Activated T-cell treated with anti-CD3 and anti-CD28 coated beads, Interleukin-2, amount 50 U/mL, for 72 hours (primary cell): Measurements from ENCODE around the gene TP53RK. TPM values are rescaled to one million over a fixed set of nuclear protein-coding genes. Genes with fewer than 3 reads are reported as not detected.

Experiments used
- ATAC-seq, 2 donors: fragments of 150-1000 bp; cut with Tn5 transposase; replicated peaks in 1 of 2; 2 replicates each; pipeline ENCODE4 v1.10.0; 2021; ENCODE audit warnings: moderate library complexity in 2 of 2, mild to moderate bottlenecking in 1 of 2
- DNase-seq, 2 donors: peaks; one replicate each; pipeline ENCODE4 v3.0.0; 2021 to 2022; ENCODE audit warnings: mixed read lengths in 1 of 2
- H3K27ac Mint-ChIP-seq: one replicate; pipeline ENCODE4 v1.8.0; 2022; ENCODE audit warnings: mild to moderate bottlenecking, moderate library complexity, mixed read lengths
- H3K27me3 Mint-ChIP-seq: one replicate; pipeline ENCODE4 v1.8.0; 2022; ENCODE audit warnings: low read depth, mixed read lengths
- H3K36me3 Mint-ChIP-seq, 2 donors: one replicate each; pipeline ENCODE4 v1.8.0; 2022; ENCODE audit warnings: mixed read lengths in 2 of 2, mild to moderate bottlenecking in 1 of 2; ENCODE audit not compliant: insufficient read depth in 2 of 2
- H3K4me1 Mint-ChIP-seq: one replicate; pipeline ENCODE4 v1.8.0; 2022; ENCODE audit warnings: low read depth, mixed read lengths
- H3K4me3 Mint-ChIP-seq, 2 donors: one replicate each; pipeline ENCODE4 v1.8.0; 2022; ENCODE audit warnings: mild to moderate bottlenecking in 2 of 2, mixed read lengths in 2 of 2, moderate library complexity in 2 of 2
- H3K9me3 Mint-ChIP-seq, 2 donors: one replicate each; pipeline ENCODE4 v1.8.0; 2022; ENCODE audit warnings: mixed read lengths in 2 of 2
- total RNA-seq, 2 donors: library from RNA; stranded (reverse); gene quantifications; one replicate each; pipeline ENCODE4 v1.2.3, GENCODE V29; 2022

The TP53RK gene
- total RNA-seq, 2 donors from 2014 or later = 15.6 to 16.7 TPM

- no peak overlapping the region for H3K27ac Mint-ChIP-seq
- no peaks in the 10 kb centered on the region for H3K27me3 Mint-ChIP-seq
Observed at GRCh38 chr20:46642969-46643343, 46.3 kb downstream of the TP53RK start.

GRCh38 chr20:46642265-46642968 lies 46.8 kb downstream of the TP53RK start:
- no peak for ATAC-seq
- H3K27me3 Mint-ChIP-seq = no peaks in the 10 kb centered on the region
- H3K9me3 Mint-ChIP-seq = no peaks in the 10 kb centered on the region
- H3K4me1 Mint-ChIP-seq = no peaks in the 10 kb centered on the region
- DNase-seq = no peak
- H3K4me3 Mint-ChIP-seq = no peak overlapping the region
- H3K36me3 Mint-ChIP-seq = no peaks in the 10 kb centered on the region
- H3K27ac Mint-ChIP-seq = no peak overlapping the region

More at GRCh38 chr20:46642969-46643343, 46.3 kb downstream of the TP53RK start:
- no peak overlapping the region for H3K4me3 Mint-ChIP-seq
- H3K4me1 Mint-ChIP-seq = no peaks in the 10 kb centered on the region
- no peaks in the 10 kb centered on the region for H3K36me3 Mint-ChIP-seq
- DNase-seq (no peak), ATAC-seq (no peak)
- no peaks in the 10 kb centered on the region for H3K9me3 Mint-ChIP-seq

- ATAC-seq (no peak), DNase-seq (no peak)
- no peaks in the 10 kb centered on the region for H3K36me3 Mint-ChIP-seq
- no peak overlapping the region for H3K4me3 Mint-ChIP-seq
- no peaks in the 10 kb centered on the region for H3K9me3 Mint-ChIP-seq
- H3K27ac Mint-ChIP-seq = no peak overlapping the region
- no peaks in the 10 kb centered on the region for H3K4me1 Mint-ChIP-seq
- H3K27me3 Mint-ChIP-seq = no peaks in the 10 kb centered on the region
Observed at GRCh38 chr20:46641424-46641823, 47.8 kb downstream of the TP53RK start.

- no peaks in the 10 kb centered on the region for H3K27me3 Mint-ChIP-seq
- H3K27ac Mint-ChIP-seq = no peak overlapping the region
- no peak overlapping the region for H3K4me3 Mint-ChIP-seq
- H3K9me3 Mint-ChIP-seq = no peaks in the 10 kb centered on the region
- no peaks in the 10 kb centered on the region for H3K36me3 Mint-ChIP-seq
- no peak for ATAC-seq
- no peaks in the 10 kb centered on the region for H3K4me1 Mint-ChIP-seq
- DNase-seq = no peak
Observed at GRCh38 chr20:46640536-46641311, 48.5 kb downstream of the TP53RK start.

- no peak for DNase-seq
- ATAC-seq = no peak
- Mint-ChIP-seq H3K27me3 (no peaks in the 10 kb centered on the region), H3K27ac (no peak overlapping the region), H3K4me3 (no peak overlapping the region), H3K36me3 (no peaks in the 10 kb centered on the region), H3K4me1 (no peaks in the 10 kb centered on the region), H3K9me3 (no peaks in the 10 kb centered on the region)
Observed at GRCh38 chr20:46640044-46640443, 49.2 kb downstream of the TP53RK start.

GRCh38 chr20:46639587-46639986 lies 49.7 kb downstream of the TP53RK start:
- H3K27me3 Mint-ChIP-seq = no peaks in the 10 kb centered on the region
- no peak for ATAC-seq
- no peak overlapping the region for H3K4me3 Mint-ChIP-seq
- DNase-seq = no peak
- H3K9me3 Mint-ChIP-seq = no peaks in the 10 kb centered on the region
- H3K4me1 Mint-ChIP-seq = no peaks in the 10 kb centered on the region
- H3K36me3 Mint-ChIP-seq = no peaks in the 10 kb centered on the region
- no peak overlapping the region for H3K27ac Mint-ChIP-seq

GRCh38 chr20:46638898-46639274 lies 50.4 kb downstream of the TP53RK start:
- H3K27me3 Mint-ChIP-seq = no peaks in the 10 kb centered on the region
- H3K4me3 Mint-ChIP-seq = no peak overlapping the region
- H3K36me3 Mint-ChIP-seq = no peaks in the 10 kb centered on the region
- DNase-seq (no peak), ATAC-seq (no peak)
- no peaks in the 10 kb centered on the region for H3K9me3 Mint-ChIP-seq
- H3K27ac Mint-ChIP-seq = no peak overlapping the region
- H3K4me1 Mint-ChIP-seq = no peaks in the 10 kb centered on the region

GRCh38 chr20:46638134-46638897 lies 50.9 kb downstream of the TP53RK start:
- DNase-seq (no peak), ATAC-seq (no peak)
- Mint-ChIP-seq H3K36me3 (no peaks in the 10 kb centered on the region), H3K27me3 (no peaks in the 10 kb centered on the region), H3K4me1 (no peaks in the 10 kb centered on the region), H3K9me3 (no peaks in the 10 kb centered on the region), H3K4me3 (no peak overlapping the region), H3K27ac (no peak overlapping the region)

GRCh38 chr20:46637427-46638133 lies 51.7 kb downstream of the TP53RK start:
- ATAC-seq (no peak), DNase-seq (no peak)
- Mint-ChIP-seq H3K36me3 (no peaks in the 10 kb centered on the region), H3K4me1 (no peaks in the 10 kb centered on the region), H3K27me3 (no peaks in the 10 kb centered on the region), H3K9me3 (no peaks in the 10 kb centered on the region), H3K27ac (no peak overlapping the region), H3K4me3 (no peak overlapping the region)

- Mint-ChIP-seq H3K27ac (no peak overlapping the region), H3K4me3 (no peak overlapping the region), H3K36me3 (no peaks in the 10 kb centered on the region), H3K4me1 (no peaks in the 10 kb centered on the region), H3K27me3 (no peaks in the 10 kb centered on the region), H3K9me3 (no peaks in the 10 kb centered on the region)
- DNase-seq (no peak), ATAC-seq (no peak)
Observed at GRCh38 chr20:46637020-46637419, 52.2 kb downstream of the TP53RK start.

- no peaks in the 10 kb centered on the region for H3K4me1 Mint-ChIP-seq
- ATAC-seq = no peak
- no peak for DNase-seq
Observed at GRCh38 chr20:46636514-46636913, 52.7 kb downstream of the TP53RK start.

GRCh38 chr20:46635514-46636136 lies 53.6 kb downstream of the TP53RK start:
- H3K9me3 Mint-ChIP-seq = no peaks in the 10 kb centered on the region
- H3K27ac Mint-ChIP-seq = no peak overlapping the region

More at GRCh38 chr20:46636514-46636913, 52.7 kb downstream of the TP53RK start:
- no peak overlapping the region for H3K4me3 Mint-ChIP-seq
- no peaks in the 10 kb centered on the region for H3K36me3 Mint-ChIP-seq
- no peaks in the 10 kb centered on the region for H3K27me3 Mint-ChIP-seq
- H3K27ac Mint-ChIP-seq = no peak overlapping the region
- no peaks in the 10 kb centered on the region for H3K9me3 Mint-ChIP-seq

More at GRCh38 chr20:46635514-46636136, 53.6 kb downstream of the TP53RK start:
- Mint-ChIP-seq H3K27me3 (no peaks in the 10 kb centered on the region), H3K36me3 (no peaks in the 10 kb centered on the region), H3K4me1 (no peaks in the 10 kb centered on the region), H3K4me3 (no peak overlapping the region)
- no peak for ATAC-seq
- no peak for DNase-seq
